Mesothelial cell of epicardium (in vitro differentiated cells): ENCODE data around the gene PRKAR2A. TPM values are rescaled to one million over a fixed set of nuclear protein-coding genes. Genes with fewer than 3 reads are reported as not detected.
A peak's percentile ranks its signal among the peaks of the same experiment; 100 is the strongest.

ENCODE experiments used
- DNase-seq, 2 experiments: peaks; one replicate each; pipeline ENCODE4 v3.0.0; 2021; ENCODE audit warnings: low spot score in 2 of 2; ENCODE audit not compliant: unreplicated experiment in 2 of 2
- H3K27ac Mint-ChIP-seq: 2 replicates; pipeline ENCODE4 v1.8.0; 2021; ENCODE audit warnings: mixed read lengths
- H3K27me3 Mint-ChIP-seq: 2 replicates; pipeline ENCODE4 v1.8.0; 2021; ENCODE audit warnings: low read depth, mixed read lengths
- H3K36me3 Mint-ChIP-seq: 2 replicates; pipeline ENCODE4 v1.8.0; 2021; ENCODE audit warnings: mixed read lengths
- H3K4me1 Mint-ChIP-seq: 2 replicates; pipeline ENCODE4 v1.8.0; 2021; ENCODE audit warnings: mixed read lengths
- H3K4me3 Mint-ChIP-seq: 2 replicates; pipeline ENCODE4 v1.8.0; 2021; ENCODE audit warnings: mild to moderate bottlenecking, moderate library complexity, mixed read lengths
- H3K9me3 Mint-ChIP-seq: 2 replicates; pipeline ENCODE4 v1.8.0; 2021; ENCODE audit warnings: mixed read lengths
- total RNA-seq: library from RNA; stranded (reverse); gene quantifications from 3 replicates; pipeline ENCODE4 v1.2.1, GENCODE V29; 2021
- TF ChIP-seq, protein P1 (sequence below): fragments of 200-600 bp; sonication (generic); IDR thresholded peaks from one replicate; pipeline ENCODE4 v1.5.0; 2021; ENCODE audit warnings: antibody characterized with exemption; ENCODE audit not compliant: unreplicated experiment

Gene PRKAR2A
- total RNA-seq, 1 donor from 2014 or later, result 35.4 TPM

DNA sequence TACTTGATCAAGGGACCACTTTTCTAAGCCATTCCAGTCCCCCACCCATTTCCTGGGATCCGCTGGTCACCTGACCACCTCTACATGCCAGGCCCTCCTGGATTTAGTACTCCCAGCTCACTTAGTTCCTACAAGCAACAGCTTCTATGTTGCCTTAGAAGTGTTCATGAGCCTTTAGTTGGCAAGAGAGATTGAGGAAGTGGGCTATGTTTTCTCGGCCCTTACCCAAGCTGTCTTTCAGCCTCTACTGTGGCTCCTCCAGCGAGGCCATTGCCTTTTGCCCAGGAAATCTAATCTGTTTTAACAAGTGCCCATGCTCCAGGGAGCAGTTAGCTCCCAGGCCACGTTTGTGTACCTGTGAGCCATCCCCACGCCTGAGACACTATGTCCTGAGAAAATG lies 4.5 kb upstream of the PRKAR2A start:
- no peak overlapping the region for H3K4me3 Mint-ChIP-seq
- H3K4me1 Mint-ChIP-seq, result peaks cover 11% of the 10 kb centered on the region
- H3K27ac Mint-ChIP-seq, result no peak overlapping the region
- TF ChIP-seq, protein P1, sequence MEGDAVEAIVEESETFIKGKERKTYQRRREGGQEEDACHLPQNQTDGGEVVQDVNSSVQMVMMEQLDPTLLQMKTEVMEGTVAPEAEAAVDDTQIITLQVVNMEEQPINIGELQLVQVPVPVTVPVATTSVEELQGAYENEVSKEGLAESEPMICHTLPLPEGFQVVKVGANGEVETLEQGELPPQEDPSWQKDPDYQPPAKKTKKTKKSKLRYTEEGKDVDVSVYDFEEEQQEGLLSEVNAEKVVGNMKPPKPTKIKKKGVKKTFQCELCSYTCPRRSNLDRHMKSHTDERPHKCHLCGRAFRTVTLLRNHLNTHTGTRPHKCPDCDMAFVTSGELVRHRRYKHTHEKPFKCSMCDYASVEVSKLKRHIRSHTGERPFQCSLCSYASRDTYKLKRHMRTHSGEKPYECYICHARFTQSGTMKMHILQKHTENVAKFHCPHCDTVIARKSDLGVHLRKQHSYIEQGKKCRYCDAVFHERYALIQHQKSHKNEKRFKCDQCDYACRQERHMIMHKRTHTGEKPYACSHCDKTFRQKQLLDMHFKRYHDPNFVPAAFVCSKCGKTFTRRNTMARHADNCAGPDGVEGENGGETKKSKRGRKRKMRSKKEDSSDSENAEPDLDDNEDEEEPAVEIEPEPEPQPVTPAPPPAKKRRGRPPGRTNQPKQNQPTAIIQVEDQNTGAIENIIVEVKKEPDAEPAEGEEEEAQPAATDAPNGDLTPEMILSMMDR, result no peak
- DNase-seq, result no peak
- no peaks in the 10 kb centered on the region for H3K36me3 Mint-ChIP-seq
- H3K27me3 Mint-ChIP-seq, result no peaks in the 10 kb centered on the region
- H3K9me3 Mint-ChIP-seq, result no peaks in the 10 kb centered on the region

DNA sequence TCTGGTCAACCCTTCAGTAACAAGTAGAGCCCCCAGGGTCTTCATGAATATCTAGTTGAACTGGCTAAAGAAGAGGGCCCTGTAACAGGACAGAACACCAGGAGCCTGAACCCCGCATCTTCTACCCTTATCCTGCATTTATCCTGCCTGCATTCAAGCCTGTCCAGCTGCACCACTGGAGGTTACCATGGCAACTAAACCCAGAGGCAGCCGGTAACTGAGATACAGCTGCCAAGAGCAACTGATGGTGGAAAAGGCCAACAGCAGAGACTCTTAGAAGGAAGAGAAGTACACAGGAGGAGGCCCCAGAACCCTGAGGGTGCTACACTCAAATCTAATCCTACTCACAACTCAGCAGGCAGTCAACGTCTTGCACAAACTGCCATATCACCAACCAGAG lies 3.7 kb upstream of the PRKAR2A start:
- no peaks in the 10 kb centered on the region for H3K36me3 Mint-ChIP-seq
- no peaks in the 10 kb centered on the region for H3K9me3 Mint-ChIP-seq
- H3K27ac Mint-ChIP-seq, result no peak overlapping the region
- H3K27me3 Mint-ChIP-seq, result no peaks in the 10 kb centered on the region
- H3K4me1 Mint-ChIP-seq, result peaks cover 17% of the 10 kb centered on the region
- H3K4me3 Mint-ChIP-seq, result no peak overlapping the region
- TF ChIP-seq, protein P1, result no peak
- DNase-seq, result no peak

DNA sequence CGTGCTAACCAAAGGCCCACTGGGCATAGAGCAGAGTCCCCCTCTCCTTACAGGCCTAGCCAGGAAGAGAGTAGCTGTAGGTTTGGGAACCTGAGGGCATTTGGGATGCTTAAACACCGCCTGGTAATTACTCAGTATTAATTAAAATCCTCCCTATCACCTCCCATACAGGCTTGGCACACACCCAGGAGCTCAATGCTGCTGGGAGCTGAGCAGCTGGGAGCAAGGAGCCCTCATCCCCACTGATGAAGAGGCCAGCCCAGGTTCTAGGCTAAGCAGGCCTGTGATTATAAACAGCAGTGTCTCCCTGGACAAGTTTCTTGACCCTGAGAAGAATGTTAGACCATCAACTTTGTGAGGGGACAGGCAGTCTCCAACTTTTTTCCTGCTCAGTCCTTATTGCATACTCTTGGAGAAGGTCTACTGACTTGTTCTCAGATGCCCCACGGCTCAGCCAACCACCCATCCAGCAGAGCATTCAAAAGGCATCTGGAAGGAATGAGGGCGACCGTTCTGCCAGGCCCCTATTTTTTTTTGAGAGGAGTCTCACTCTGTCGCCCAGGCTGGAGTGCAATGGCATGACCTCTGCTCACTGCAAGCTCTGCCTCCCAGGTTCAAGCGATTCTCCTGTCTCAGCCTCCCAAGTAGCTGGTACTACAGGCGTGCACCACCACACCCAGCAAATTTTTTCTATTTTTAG lies 1.3 kb upstream of the PRKAR2A start:
- no peaks in the 10 kb centered on the region for H3K27me3 Mint-ChIP-seq
- H3K36me3 Mint-ChIP-seq, result peaks cover 6% of the 10 kb centered on the region
- peaks cover 21% of the 10 kb centered on the region for H3K4me1 Mint-ChIP-seq
- H3K4me3 Mint-ChIP-seq, result peak overlapping the region; percentile 81
- DNase-seq, result no peak
- TF ChIP-seq, protein P1, result no peak
- no peak overlapping the region for H3K27ac Mint-ChIP-seq
- no peaks in the 10 kb centered on the region for H3K9me3 Mint-ChIP-seq

DNA sequence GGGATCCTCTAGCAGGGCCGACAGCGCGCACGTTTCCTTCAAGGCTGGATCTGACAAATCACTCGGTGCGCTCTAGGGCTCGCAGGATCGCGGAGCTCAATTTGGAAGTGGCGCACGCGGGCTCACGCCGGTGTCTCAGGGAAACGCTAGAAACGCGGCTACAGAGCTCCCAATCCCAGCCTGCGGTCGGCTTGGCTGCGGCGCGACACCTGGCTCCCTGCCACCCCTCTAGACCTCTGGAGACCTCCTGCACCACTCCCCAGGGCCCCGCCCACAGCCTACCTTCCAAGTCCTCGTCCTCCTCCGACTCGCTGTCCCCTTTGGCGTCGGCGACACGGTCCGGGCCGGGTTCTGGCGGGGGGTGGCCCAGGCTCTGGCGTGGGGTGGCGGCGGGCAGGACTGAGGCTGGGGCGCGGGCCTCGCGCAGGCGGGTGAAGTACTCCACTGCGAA lies 596 bp downstream of the PRKAR2A start:
- no peaks in the 10 kb centered on the region for H3K27me3 Mint-ChIP-seq

DNA sequence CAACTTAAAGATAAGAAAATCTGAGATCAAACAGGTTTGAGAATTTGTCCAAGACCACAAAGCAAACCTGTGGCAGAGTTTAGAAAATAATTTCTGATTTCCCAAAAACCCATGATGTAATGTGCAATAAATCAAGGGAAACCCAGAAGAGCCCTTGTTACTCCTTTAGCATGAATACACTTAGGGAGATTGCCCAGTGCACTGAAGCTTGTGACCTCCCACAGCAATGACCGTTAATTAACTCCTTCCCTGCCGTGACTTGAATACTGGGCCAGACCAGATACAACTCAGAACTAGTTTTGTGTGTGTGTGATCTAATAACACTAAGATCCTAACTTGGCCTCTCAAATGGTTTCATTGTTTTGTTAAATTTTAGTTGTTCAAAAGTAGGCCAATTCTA lies 2.5 kb downstream of the PRKAR2A start:
- Mint-ChIP-seq H3K36me3 (peaks cover 6% of the 10 kb centered on the region), H3K27ac (no peak overlapping the region), H3K27me3 (no peaks in the 10 kb centered on the region), H3K9me3 (no peaks in the 10 kb centered on the region), H3K4me3 (peak overlapping the region; percentile 6), H3K4me1 (peaks cover 17% of the 10 kb centered on the region)
- TF ChIP-seq, protein P1, result no peak
- no peak for DNase-seq

More for the DNA sequence above, 596 bp downstream of the PRKAR2A start:
- TF ChIP-seq, protein P1, result no peak
- Mint-ChIP-seq H3K4me1 (peaks cover 17% of the 10 kb centered on the region), H3K4me3 (peak overlapping the region; percentile 81), H3K27ac (peak overlapping the region; percentile 79), H3K36me3 (peaks cover 6% of the 10 kb centered on the region), H3K9me3 (no peaks in the 10 kb centered on the region)
- peak; percentile 53 to 78 for DNase-seq
